H1 (cell line): ENCODE measurements around the gene OR8B8. TPM values are rescaled to one million over a fixed set of nuclear protein-coding genes. Genes with fewer than 3 reads are reported as not detected.

Source experiments
- CTCF ChIA-PET: fragments of 300-600 bp; sonication (Branson Sonifier 250); formaldehyde crosslinking; loops from one replicate; lab custom pipeline; 2021; ENCODE audit not compliant: partially characterized antibody; lab: Charles Lee
- POLR2A ChIA-PET: fragments of 300-600 bp; sonication (Branson Sonifier 250); formaldehyde crosslinking; loops from one replicate; lab custom pipeline; 2021; ENCODE audit warnings: inconsistent platforms; ENCODE audit not compliant: partially characterized antibody; lab: Charles Lee
- DNase-seq, 2 experiments: peaks; one replicate each; pipeline versions ENCODE4 v3.0.0 to v3.0.0-alpha.2; 2010 to 2022; ENCODE audit warnings: low spot score in 2 of 2, low read depth in 1 of 2, mixed read lengths in 1 of 2
- FAIRE-seq: peaks from 2 replicates; lab custom pipeline; 2011; peaks lifted over from hg19 to GRCh38; lab: Jason Lieb, UNC
- H2AFZ ChIP-seq: 2 replicates; pipeline ENCODE4 v1.8.1; 2012; ENCODE audit warnings: low read length, inconsistent platforms
- H2AK5ac ChIP-seq: 2 replicates; pipeline ENCODE4 v1.6.1; 2013; ENCODE audit warnings: low read depth, low read length
- H2BK120ac ChIP-seq: replicated peaks from 2 replicates; pipeline ENCODE3; 2013; ENCODE audit warnings: low read depth, low read length, inconsistent platforms
- H2BK12ac ChIP-seq: 2 replicates; pipeline ENCODE4 v1.6.1; 2013; ENCODE audit warnings: low read depth, low read length
- H2BK15ac ChIP-seq: 2 replicates; pipeline ENCODE4 v1.6.1; 2013; ENCODE audit warnings: low read length
- H2BK20ac ChIP-seq: 2 replicates; pipeline ENCODE4 v1.6.1; 2013; ENCODE audit warnings: low read length
- H2BK5ac ChIP-seq: 2 replicates; pipeline ENCODE4 v1.6.1; 2013; ENCODE audit warnings: low read depth, low read length
- H3K14ac ChIP-seq: 2 replicates; pipeline ENCODE4 v1.6.1; 2013; ENCODE audit warnings: inconsistent platforms; ENCODE audit not compliant: insufficient read length
- H3K18ac ChIP-seq: 2 replicates; pipeline ENCODE4 v1.6.1; 2013; ENCODE audit warnings: low read length; ENCODE audit errors: extremely low read depth
- H3K23ac ChIP-seq: 2 replicates; pipeline ENCODE4 v1.6.1; 2013; ENCODE audit warnings: inconsistent platforms; ENCODE audit not compliant: insufficient read length
- H3K23me2 ChIP-seq: 2 replicates; pipeline ENCODE4 v1.6.1; 2013; ENCODE audit warnings: low read depth, low read length
- H3K27ac ChIP-seq: 2 replicates; pipeline ENCODE4 v1.6.1; 2011; ENCODE audit warnings: low read depth, low read length, inconsistent platforms
- H3K27me3 ChIP-seq, 4 experiments: replicated peaks in 1 of 4; 1 replicate in 1 of 4; 2 replicates in 3 of 4; pipeline versions ENCODE4 v1.6.1 to v1.8.1; 2011 to 2013; ENCODE audit warnings: low read length in 3 of 4, mild to moderate bottlenecking in 3 of 4, inconsistent platforms in 2 of 4, mixed read lengths in 2 of 4, moderate library complexity in 1 of 4; ENCODE audit not compliant: control insufficient read depth in 3 of 4, insufficient read depth in 3 of 4; ENCODE audit errors: extremely low read depth in 1 of 4
- H3K36me3 ChIP-seq, 4 experiments: 2 replicates each; pipeline versions ENCODE4 v1.6.1 to v1.8.1; 2011 to 2013; ENCODE audit warnings: mild to moderate bottlenecking in 4 of 4, low read length in 3 of 4, moderate library complexity in 2 of 4, control low read depth in 1 of 4, inconsistent platforms in 1 of 4; ENCODE audit not compliant: insufficient read depth in 4 of 4, control insufficient read depth in 2 of 4
- H3K4ac ChIP-seq: replicated peaks from 2 replicates; pipeline ENCODE3; 2013; ENCODE audit warnings: low read length, low read depth, mixed read lengths, inconsistent platforms; ENCODE audit not compliant: insufficient read length
- H3K4me1 ChIP-seq, 4 experiments: replicated peaks in 1 of 4; 1 replicate in 1 of 4; 2 replicates in 3 of 4; pipeline versions ENCODE4 v1.6.1 to v1.8.1; 2011 to 2013; ENCODE audit warnings: low read length in 3 of 4, inconsistent platforms in 2 of 4, mixed read lengths in 1 of 4; ENCODE audit not compliant: insufficient read depth in 4 of 4, control insufficient read depth in 3 of 4
- H3K4me2 ChIP-seq, 2 experiments: 2 replicates each; pipeline versions ENCODE4 v1.6.1 to v1.8.1; 2011 to 2013; ENCODE audit warnings: low read depth in 2 of 2, low read length in 2 of 2, control low read depth in 1 of 2, inconsistent platforms in 1 of 2, mild to moderate bottlenecking in 1 of 2; ENCODE audit not compliant: insufficient read depth in 1 of 2
- H3K4me3 ChIP-seq, 4 experiments: fragments of 200-600, 300-600 bp in 1 of 4; sonication (generic), shearing (Covaris generic), sonication (Bioruptor Twin) in 1 of 4; 2 replicates each; pipeline versions ENCODE4 v1.5.1 to v1.8.1; 2011 to 2016; ENCODE audit warnings: low read length in 4 of 4, low read depth in 3 of 4, control low read depth in 2 of 4, inconsistent platforms in 2 of 4, mild to moderate bottlenecking in 2 of 4, mixed read lengths in 1 of 4, moderate library complexity in 1 of 4; ENCODE audit not compliant: insufficient read depth in 2 of 4; ENCODE audit errors: extremely low read depth in 1 of 4
- H3K56ac ChIP-seq: replicated peaks from 2 replicates; pipeline ENCODE3; 2013; ENCODE audit warnings: low read depth, mild to moderate bottlenecking, mixed read lengths, low read length, inconsistent platforms; ENCODE audit not compliant: insufficient read length
- H3K79me1 ChIP-seq: 2 replicates; pipeline ENCODE4 v1.6.1; 2013; ENCODE audit warnings: low read depth, low read length, control low read depth
- H3K79me2 ChIP-seq, 2 experiments: 2 replicates each; pipeline versions ENCODE4 v1.6.1 to v1.8.1; 2012 to 2013; ENCODE audit warnings: low read length in 2 of 2, mild to moderate bottlenecking in 2 of 2, inconsistent platforms in 1 of 2; ENCODE audit not compliant: insufficient read depth in 2 of 2, control insufficient read depth in 1 of 2
- H3K9ac ChIP-seq, 4 experiments: replicated peaks in 1 of 4; 1 replicate in 1 of 4; 2 replicates in 3 of 4; pipeline versions ENCODE4 v1.6.1 to v1.8.1; 2011 to 2013; ENCODE audit warnings: low read depth in 3 of 4, low read length in 3 of 4, control low read depth in 2 of 4, mild to moderate bottlenecking in 2 of 4, moderate library complexity in 2 of 4, inconsistent platforms in 1 of 4; ENCODE audit errors: extremely low read depth in 1 of 4
- H3K9me3 ChIP-seq, 2 experiments: 2 replicates each; pipeline versions ENCODE4 v1.6.1 to v1.8.1; 2012 to 2013; ENCODE audit warnings: mild to moderate bottlenecking in 2 of 2, moderate library complexity in 2 of 2, control low read depth in 1 of 2, inconsistent platforms in 1 of 2, low read depth in 1 of 2, low read length in 1 of 2, mixed read lengths in 1 of 2; ENCODE audit not compliant: insufficient read depth in 2 of 2
- H4K20me1 ChIP-seq, 2 experiments: replicated peaks in 1 of 2; 2 replicates each; pipeline versions ENCODE3 to v1.8.1; 2011 to 2013; ENCODE audit warnings: inconsistent platforms in 2 of 2, low read length in 2 of 2, mild to moderate bottlenecking in 1 of 2; ENCODE audit not compliant: insufficient read depth in 2 of 2, control insufficient read depth in 1 of 2
- H4K5ac ChIP-seq: 2 replicates; pipeline ENCODE4 v1.6.1; 2013; ENCODE audit warnings: low read length, low read depth, mixed read lengths, inconsistent platforms; ENCODE audit not compliant: insufficient read length
- H4K8ac ChIP-seq: 2 replicates; pipeline ENCODE4 v1.8.0; 2013; ENCODE audit warnings: mild to moderate bottlenecking, moderate library complexity, low read length, inconsistent platforms; ENCODE audit not compliant: insufficient read depth; ENCODE audit errors: extremely low read depth
- H4K91ac ChIP-seq: replicated peaks from 2 replicates; pipeline ENCODE3; 2013; ENCODE audit warnings: low read length, mixed read lengths, inconsistent platforms; ENCODE audit not compliant: insufficient read length
- JUN ChIP-seq: IDR thresholded peaks from 2 replicates; pipeline ENCODE4 v1.6.1; 2011; ENCODE audit warnings: low read depth, mild to moderate bottlenecking, improper control_type of control experiment, low read length
- JUND ChIP-seq: IDR thresholded peaks from 2 replicates; pipeline ENCODE4 v1.6.1; 2011; ENCODE audit warnings: mild to moderate bottlenecking, improper control_type of control experiment, low read length
- KDM1A ChIP-seq: fragments of 200-600, 300-600 bp; sonication (generic); IDR thresholded peaks from 2 replicates; pipeline ENCODE4 v1.7.1; 2016; ENCODE audit warnings: mild to moderate bottlenecking, low read length, borderline replicate concordance
- MAFK ChIP-seq: IDR thresholded peaks from 2 replicates; pipeline ENCODE4 v1.6.1; 2012; ENCODE audit warnings: low read depth, mild to moderate bottlenecking, improper control_type of control experiment, low read length
- PHF8 ChIP-seq: fragments of 200-600 bp; sonication (generic); conservative IDR thresholded peaks from 2 replicates; pipeline ENCODE4 v1.7.1; 2012; ENCODE audit warnings: low read depth, mild to moderate bottlenecking, inconsistent platforms, low read length, moderate library complexity
- RAD21 ChIP-seq, 2 experiments: IDR thresholded peaks in 1 of 2; conservative IDR thresholded peaks in 1 of 2; 2 replicates each; pipeline ENCODE4 v1.6.1; 2011; ENCODE audit warnings: low read depth in 2 of 2, low read length in 2 of 2, improper control_type of control experiment in 1 of 2, inconsistent platforms in 1 of 2, mild to moderate bottlenecking in 1 of 2, moderate library complexity in 1 of 2
- TAF7 ChIP-seq: optimal IDR thresholded peaks from 2 replicates; pipeline ENCODE3; 2011; ENCODE audit warnings: low read depth, mild to moderate bottlenecking, inconsistent platforms, low read length, moderate library complexity, borderline replicate concordance
- TBP ChIP-seq: IDR thresholded peaks from 2 replicates; pipeline ENCODE4 v1.6.1; 2011; ENCODE audit warnings: low read depth, low read length, improper control_type of control experiment
- TCF12 ChIP-seq: IDR thresholded peaks from 2 replicates; pipeline ENCODE4 v1.6.1; 2011; ENCODE audit warnings: low read depth, mild to moderate bottlenecking, low read length
- WGBS, 2 experiments: shearing (Covaris generic) in 1 of 2; methylation state at CpG; one replicate each; pipeline versions ENCODE4 v1.1.6 to v1.1.7; 2013 to 2015; ENCODE audit warnings: low lambda C conversion rate in 2 of 2, mixed read lengths in 2 of 2, inconsistent platforms in 1 of 2, low coverage in 1 of 2, missing lambda C conversion rate in 1 of 2; ENCODE audit not compliant: insufficient replicate concordance in 2 of 2, insufficient coverage in 1 of 2, insufficient read length in 1 of 2; ENCODE audit errors: extremely low coverage in 1 of 2, missing lambda C conversion rate in 1 of 2; 5-methylcytosine and 5-hydroxymethylcytosine counted together
- polyA plus RNA-seq, 7 experiments: library from polyadenylated mRNA; depleted of rRNA in 3 of 7; stranded (reverse) in 5 of 7; unstranded in 2 of 7; fragments of >200 nt in 5 of 7; fragments of 200-250 nt in 2 of 7; gene quantifications; 1 replicate in 5 of 7; 2 replicates in 1 of 7; 4 replicates in 1 of 7; pipeline versions ENCODE4 v1.2.1 to v1.2.3, GENCODE V29; 2011 to 2013; ENCODE audit warnings: missing spikeins in 2 of 7, mixed read lengths in 2 of 7
- total RNA-seq: library from RNA; stranded (reverse); fragmentation: NEBNext Ultra II Directional; extraction: Animal tissue kit (Norgen Biotek cat#: 25700); gene quantifications from 2 replicates; pipeline ENCODE4 v1.2.1, GENCODE V29; 2021
- TF ChIP-seq, protein P1 (sequence below): IDR thresholded peaks from 2 replicates; pipeline ENCODE4 v1.6.1; 2012; ENCODE audit warnings: inconsistent platforms

OR8B8 gene
- total and polyA plus RNA-seq, 2 of the 8 experiments (the other 6 are each of a cell fraction or from before 2014, with no cell fraction given), result not detected

DNA sequence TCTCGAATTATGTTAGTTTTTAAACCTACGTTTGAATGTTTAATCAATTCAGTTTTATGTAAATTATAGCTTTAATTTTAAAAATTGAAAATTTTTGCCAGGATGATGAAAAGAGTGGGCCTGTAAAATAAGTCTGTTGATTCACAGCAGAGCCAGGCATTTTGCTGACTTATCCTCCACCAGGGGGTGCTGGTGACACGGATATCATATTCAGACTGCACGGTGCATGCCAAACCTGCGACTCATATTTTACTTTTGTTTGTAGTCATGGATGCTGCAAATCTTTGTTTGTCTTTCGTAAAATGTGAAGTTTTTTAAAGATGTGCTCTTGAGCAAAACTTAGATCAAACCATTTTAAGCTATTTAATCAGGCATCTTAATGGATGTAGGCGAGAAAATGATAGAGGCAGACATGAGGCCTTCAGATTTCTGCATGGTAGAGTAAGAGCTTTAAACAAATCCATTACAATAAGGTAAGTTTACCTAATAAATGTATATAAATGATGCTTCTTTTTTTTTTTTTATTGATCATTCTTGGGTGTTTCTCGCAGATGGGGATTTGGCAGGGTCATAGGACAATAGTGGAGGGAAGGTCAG is 43.1 kb downstream of the OR8B8 start:
- no peak overlapping the region for H3K18ac ChIP-seq
- H3K56ac ChIP-seq, result no peak overlapping the region
- no peaks in the 10 kb centered on the region for H3K27me3 ChIP-seq
- ChIA-PET CTCF (interaction anchor here (0.7 to 2.9 kb wide), 44 partner anchors 10 to 464 kb away, joined by 3 to 22 read pairs (median 4); partner anchors contain the start of genes OR8B12 and TBRG1), POLR2A (no interaction called here)
- H3K23ac ChIP-seq, result no peak overlapping the region
- H3K4ac ChIP-seq, result no peak overlapping the region
- H3K27ac ChIP-seq, result no peak overlapping the region
- no peaks in the 10 kb centered on the region for H3K79me2 ChIP-seq
- no peak overlapping the region for H3K4me2 ChIP-seq
- H4K91ac ChIP-seq, result no peak overlapping the region
- H2AK5ac ChIP-seq, result no peak overlapping the region
- peak; percentile 31 to 64 for DNase-seq
- H2BK12ac ChIP-seq, result no peak overlapping the region
- no peaks in the 10 kb centered on the region for H3K23me2 ChIP-seq
- H3K9ac ChIP-seq, result no peak overlapping the region
- H2BK20ac ChIP-seq, result no peak overlapping the region
- no peaks in the 10 kb centered on the region for H3K4me1 ChIP-seq
- no peak overlapping the region for H2BK5ac ChIP-seq
- H2AFZ ChIP-seq, result no peak overlapping the region
- no peak overlapping the region for H4K8ac ChIP-seq
- H3K4me3 ChIP-seq, result no peak overlapping the region
- no peaks in the 10 kb centered on the region for H3K79me1 ChIP-seq
- no peaks in the 10 kb centered on the region for H4K20me1 ChIP-seq
- H2BK15ac ChIP-seq, result no peak overlapping the region
- no peak overlapping the region for H2BK120ac ChIP-seq
- H4K5ac ChIP-seq, result no peak overlapping the region
- WGBS, 2 experiments, result 63% methylated on average over 8 of the region's 8 CpGs; no CpG with 5 or more reads in 1 of the 2 experiments
- no peak overlapping the region for H3K14ac ChIP-seq
- peak; percentile 81 for FAIRE-seq
- no peaks in the 10 kb centered on the region for H3K36me3 ChIP-seq
- no peaks in the 10 kb centered on the region for H3K9me3 ChIP-seq
- TF ChIP-seq MAFK (no peak), PHF8 (no peak), TBP (no peak), JUN (peak; percentile 84), KDM1A (no peak), JUND (peak; percentile 95), TCF12 (no peak), RAD21 (IDR thresholded peaks at IDR 0.05 in 1 of 2, conservative IDR thresholded peaks at IDR 0.05 in 1 of 2; ENCODE audit: low read depth in 2 of 2, low read length in 2 of 2) (peak; percentile 67 to 77), TAF7 (no peak)
- TF ChIP-seq, protein P1, sequence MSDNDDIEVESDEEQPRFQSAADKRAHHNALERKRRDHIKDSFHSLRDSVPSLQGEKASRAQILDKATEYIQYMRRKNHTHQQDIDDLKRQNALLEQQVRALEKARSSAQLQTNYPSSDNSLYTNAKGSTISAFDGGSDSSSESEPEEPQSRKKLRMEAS, result no peak
